Measurements from ENCODE around the gene IFNLR1.

- TF ChIP-seq, protein P1, sequence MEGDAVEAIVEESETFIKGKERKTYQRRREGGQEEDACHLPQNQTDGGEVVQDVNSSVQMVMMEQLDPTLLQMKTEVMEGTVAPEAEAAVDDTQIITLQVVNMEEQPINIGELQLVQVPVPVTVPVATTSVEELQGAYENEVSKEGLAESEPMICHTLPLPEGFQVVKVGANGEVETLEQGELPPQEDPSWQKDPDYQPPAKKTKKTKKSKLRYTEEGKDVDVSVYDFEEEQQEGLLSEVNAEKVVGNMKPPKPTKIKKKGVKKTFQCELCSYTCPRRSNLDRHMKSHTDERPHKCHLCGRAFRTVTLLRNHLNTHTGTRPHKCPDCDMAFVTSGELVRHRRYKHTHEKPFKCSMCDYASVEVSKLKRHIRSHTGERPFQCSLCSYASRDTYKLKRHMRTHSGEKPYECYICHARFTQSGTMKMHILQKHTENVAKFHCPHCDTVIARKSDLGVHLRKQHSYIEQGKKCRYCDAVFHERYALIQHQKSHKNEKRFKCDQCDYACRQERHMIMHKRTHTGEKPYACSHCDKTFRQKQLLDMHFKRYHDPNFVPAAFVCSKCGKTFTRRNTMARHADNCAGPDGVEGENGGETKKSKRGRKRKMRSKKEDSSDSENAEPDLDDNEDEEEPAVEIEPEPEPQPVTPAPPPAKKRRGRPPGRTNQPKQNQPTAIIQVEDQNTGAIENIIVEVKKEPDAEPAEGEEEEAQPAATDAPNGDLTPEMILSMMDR (IDR thresholded peaks at IDR 0.05), result no peak
- TF ChIP-seq POLR2A (IDR thresholded peaks at IDR 0.05), result no peak
These were observed 11.7 kb upstream of the IFNLR1 start for GRCh38 chr1:24198766-24199165.
